OCI-M1 (cell line): ENCODE data around the gene NFASC.

Experiments used
- DNase-seq: peaks from one replicate; lab custom pipeline; 2025; lab: John Stamatoyannopoulos, UW

The NFASC gene

GRCh38 chr1:204928671-204929486, 58.2 kb downstream of the NFASC start:
- no peak for DNase-seq

GRCh38 chr1:204929487-204930154, 59.0 kb downstream of the NFASC start:
- no peak for DNase-seq

- no peak for DNase-seq
Measured at GRCh38 chr1:204930155-204930523, 59.5 kb downstream of the NFASC start.

GRCh38 chr1:204931313-204931712, 60.7 kb downstream of the NFASC start:
- DNase-seq, result no peak

- DNase-seq, result no peak
Measured at GRCh38 chr1:204931768-204932572, 61.3 kb downstream of the NFASC start.

- no peak for DNase-seq
Measured at GRCh38 chr1:204932573-204932909, 61.9 kb downstream of the NFASC start.

GRCh38 chr1:204935155-204935554, 64.5 kb downstream of the NFASC start:
- DNase-seq, result no peak

- DNase-seq, result no peak
Measured at GRCh38 chr1:204936765-204937164, 66.1 kb downstream of the NFASC start.

GRCh38 chr1:204937901-204938300, 67.2 kb downstream of the NFASC start:
- no peak for DNase-seq

GRCh38 chr1:204940591-204940990, 69.9 kb downstream of the NFASC start:
- no peak for DNase-seq

GRCh38 chr1:204941421-204942338, 71.0 kb downstream of the NFASC start:
- DNase-seq, result peak; percentile 82

- DNase-seq, result no peak
Measured at GRCh38 chr1:204943495-204943894, 72.8 kb downstream of the NFASC start.

- no peak for DNase-seq
Measured at GRCh38 chr1:204944662-204945061, 74.0 kb downstream of the NFASC start.

- DNase-seq, result no peak
Measured at GRCh38 chr1:204945565-204945977, 74.9 kb downstream of the NFASC start.

GRCh38 chr1:204946640-204947039, 76.0 kb downstream of the NFASC start:
- no peak for DNase-seq

GRCh38 chr1:204947338-204947737, 76.7 kb downstream of the NFASC start:
- no peak for DNase-seq

- DNase-seq, result no peak
Measured at GRCh38 chr1:204947747-204948146, 77.1 kb downstream of the NFASC start.

- DNase-seq, result no peak
Measured at GRCh38 chr1:204950353-204951001, 79.8 kb downstream of the NFASC start.

- no peak for DNase-seq
Measured at GRCh38 chr1:204958317-204959307, 88.0 kb downstream of the NFASC start.

- peak; percentile 68 for DNase-seq
Measured at GRCh38 chr1:204959374-204959773, 88.7 kb downstream of the NFASC start.
